Measurements from ENCODE around the gene CCDC172.

DNA sequence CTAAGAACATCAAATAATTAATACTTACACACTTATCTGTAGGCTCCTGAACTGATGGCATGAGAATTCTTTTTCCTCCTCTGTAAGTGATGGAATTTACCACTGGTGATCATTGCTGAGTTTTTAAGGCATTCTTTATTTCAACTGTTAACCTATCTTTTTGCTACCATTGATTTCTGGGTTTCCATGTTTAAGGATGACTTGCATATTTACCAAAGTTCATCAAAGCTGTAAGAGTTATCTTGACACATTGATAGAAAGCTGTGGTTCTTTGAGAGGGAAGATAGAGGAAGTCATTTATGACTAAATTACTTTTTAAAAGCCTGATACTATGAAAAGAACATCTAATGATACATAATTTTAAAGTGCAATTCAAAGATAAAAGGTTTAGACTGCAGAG, 31.8 kb upstream of the CCDC172 start:
- TF ChIP-seq CEBPB (IDR thresholded peaks at IDR 0.05) = no peak
- no peak for TF ChIP-seq FOSL2 (IDR thresholded peaks at IDR 0.05)
- TF ChIP-seq FOSL2 (CRISPR knock-in tag; IDR thresholded peaks at IDR 0.05) = no peak
- TF ChIP-seq JUNB (IDR thresholded peaks at IDR 0.05) = no peak
- TF ChIP-seq, protein P1, sequence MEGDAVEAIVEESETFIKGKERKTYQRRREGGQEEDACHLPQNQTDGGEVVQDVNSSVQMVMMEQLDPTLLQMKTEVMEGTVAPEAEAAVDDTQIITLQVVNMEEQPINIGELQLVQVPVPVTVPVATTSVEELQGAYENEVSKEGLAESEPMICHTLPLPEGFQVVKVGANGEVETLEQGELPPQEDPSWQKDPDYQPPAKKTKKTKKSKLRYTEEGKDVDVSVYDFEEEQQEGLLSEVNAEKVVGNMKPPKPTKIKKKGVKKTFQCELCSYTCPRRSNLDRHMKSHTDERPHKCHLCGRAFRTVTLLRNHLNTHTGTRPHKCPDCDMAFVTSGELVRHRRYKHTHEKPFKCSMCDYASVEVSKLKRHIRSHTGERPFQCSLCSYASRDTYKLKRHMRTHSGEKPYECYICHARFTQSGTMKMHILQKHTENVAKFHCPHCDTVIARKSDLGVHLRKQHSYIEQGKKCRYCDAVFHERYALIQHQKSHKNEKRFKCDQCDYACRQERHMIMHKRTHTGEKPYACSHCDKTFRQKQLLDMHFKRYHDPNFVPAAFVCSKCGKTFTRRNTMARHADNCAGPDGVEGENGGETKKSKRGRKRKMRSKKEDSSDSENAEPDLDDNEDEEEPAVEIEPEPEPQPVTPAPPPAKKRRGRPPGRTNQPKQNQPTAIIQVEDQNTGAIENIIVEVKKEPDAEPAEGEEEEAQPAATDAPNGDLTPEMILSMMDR (IDR thresholded peaks at IDR 0.05) = no peak
- TF ChIP-seq POLR2A (IDR thresholded peaks at IDR 0.05; ENCODE audit: low read length) = no peak
- no peak for TF ChIP-seq EHMT2 (IDR thresholded peaks at IDR 0.05; ENCODE audit: low read depth)
- no peak for TF ChIP-seq ZFP36 (IDR thresholded peaks at IDR 0.05; ENCODE audit: borderline replicate concordance, partially characterized antibody)
- TF ChIP-seq EP300 (IDR thresholded peaks at IDR 0.05) = no peak
- TF ChIP-seq MAZ (IDR thresholded peaks at IDR 0.05; ENCODE audit: borderline replicate concordance, low read depth, low read length) = no peak
- TF ChIP-seq, protein P2, sequence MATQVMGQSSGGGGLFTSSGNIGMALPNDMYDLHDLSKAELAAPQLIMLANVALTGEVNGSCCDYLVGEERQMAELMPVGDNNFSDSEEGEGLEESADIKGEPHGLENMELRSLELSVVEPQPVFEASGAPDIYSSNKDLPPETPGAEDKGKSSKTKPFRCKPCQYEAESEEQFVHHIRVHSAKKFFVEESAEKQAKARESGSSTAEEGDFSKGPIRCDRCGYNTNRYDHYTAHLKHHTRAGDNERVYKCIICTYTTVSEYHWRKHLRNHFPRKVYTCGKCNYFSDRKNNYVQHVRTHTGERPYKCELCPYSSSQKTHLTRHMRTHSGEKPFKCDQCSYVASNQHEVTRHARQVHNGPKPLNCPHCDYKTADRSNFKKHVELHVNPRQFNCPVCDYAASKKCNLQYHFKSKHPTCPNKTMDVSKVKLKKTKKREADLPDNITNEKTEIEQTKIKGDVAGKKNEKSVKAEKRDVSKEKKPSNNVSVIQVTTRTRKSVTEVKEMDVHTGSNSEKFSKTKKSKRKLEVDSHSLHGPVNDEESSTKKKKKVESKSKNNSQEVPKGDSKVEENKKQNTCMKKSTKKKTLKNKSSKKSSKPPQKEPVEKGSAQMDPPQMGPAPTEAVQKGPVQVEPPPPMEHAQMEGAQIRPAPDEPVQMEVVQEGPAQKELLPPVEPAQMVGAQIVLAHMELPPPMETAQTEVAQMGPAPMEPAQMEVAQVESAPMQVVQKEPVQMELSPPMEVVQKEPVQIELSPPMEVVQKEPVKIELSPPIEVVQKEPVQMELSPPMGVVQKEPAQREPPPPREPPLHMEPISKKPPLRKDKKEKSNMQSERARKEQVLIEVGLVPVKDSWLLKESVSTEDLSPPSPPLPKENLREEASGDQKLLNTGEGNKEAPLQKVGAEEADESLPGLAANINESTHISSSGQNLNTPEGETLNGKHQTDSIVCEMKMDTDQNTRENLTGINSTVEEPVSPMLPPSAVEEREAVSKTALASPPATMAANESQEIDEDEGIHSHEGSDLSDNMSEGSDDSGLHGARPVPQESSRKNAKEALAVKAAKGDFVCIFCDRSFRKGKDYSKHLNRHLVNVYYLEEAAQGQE (IDR thresholded peaks at IDR 0.05) = no peak
